ENCODE measurements around the gene SPNS3.

Gene SPNS3

DNA sequence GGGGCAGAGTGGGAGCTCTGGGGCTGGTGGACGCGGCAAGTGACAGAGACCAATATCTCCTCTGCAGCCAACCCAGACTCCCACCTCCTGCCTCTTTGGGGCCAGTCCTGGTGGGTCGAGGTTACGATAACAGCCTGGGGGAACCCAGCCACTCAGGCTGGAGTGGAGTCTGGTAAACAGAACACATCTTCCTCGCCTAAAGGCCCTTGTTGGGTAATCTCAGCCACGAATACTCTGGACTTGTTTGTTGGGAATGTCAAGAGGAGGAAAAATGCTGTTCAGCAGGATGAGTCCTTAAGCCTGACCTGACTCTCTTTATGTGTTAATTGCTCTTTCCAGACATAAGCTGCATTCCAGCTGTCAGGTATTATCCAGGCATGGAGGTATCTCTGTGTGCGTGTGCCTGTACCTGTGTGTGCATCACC lies 56.9 kb downstream of the SPNS3 start:
- no peaks in the 10 kb centered on the region for H3K36me3 ChIP-seq (ENCODE audit: insufficient read depth, low read length)
- no peak overlapping the region for H2AFZ ChIP-seq (ENCODE audit: low read length)
- H3K27ac ChIP-seq (ENCODE audit: low read depth, low read length, poor library complexity, severe bottlenecking): no peak overlapping the region
- H3K9me3 ChIP-seq (ENCODE audit: low read length): no peaks in the 10 kb centered on the region
- H4K20me1 ChIP-seq (ENCODE audit: insufficient read depth, low read length): no peaks in the 10 kb centered on the region
- no peak overlapping the region for H3K9ac ChIP-seq (ENCODE audit: low read length)
- H3K9me2 ChIP-seq (ENCODE audit: low read depth, low read length): no peaks in the 10 kb centered on the region
- no peaks in the 10 kb centered on the region for H3K27me3 ChIP-seq (ENCODE audit: insufficient read depth, low read length)
- no peak overlapping the region for H3K4me3 ChIP-seq (ENCODE audit: low read depth, low read length, poor library complexity, severe bottlenecking)
- H3K4me2 ChIP-seq (ENCODE audit: low read length): no peak overlapping the region
- TF ChIP-seq, protein P1, sequence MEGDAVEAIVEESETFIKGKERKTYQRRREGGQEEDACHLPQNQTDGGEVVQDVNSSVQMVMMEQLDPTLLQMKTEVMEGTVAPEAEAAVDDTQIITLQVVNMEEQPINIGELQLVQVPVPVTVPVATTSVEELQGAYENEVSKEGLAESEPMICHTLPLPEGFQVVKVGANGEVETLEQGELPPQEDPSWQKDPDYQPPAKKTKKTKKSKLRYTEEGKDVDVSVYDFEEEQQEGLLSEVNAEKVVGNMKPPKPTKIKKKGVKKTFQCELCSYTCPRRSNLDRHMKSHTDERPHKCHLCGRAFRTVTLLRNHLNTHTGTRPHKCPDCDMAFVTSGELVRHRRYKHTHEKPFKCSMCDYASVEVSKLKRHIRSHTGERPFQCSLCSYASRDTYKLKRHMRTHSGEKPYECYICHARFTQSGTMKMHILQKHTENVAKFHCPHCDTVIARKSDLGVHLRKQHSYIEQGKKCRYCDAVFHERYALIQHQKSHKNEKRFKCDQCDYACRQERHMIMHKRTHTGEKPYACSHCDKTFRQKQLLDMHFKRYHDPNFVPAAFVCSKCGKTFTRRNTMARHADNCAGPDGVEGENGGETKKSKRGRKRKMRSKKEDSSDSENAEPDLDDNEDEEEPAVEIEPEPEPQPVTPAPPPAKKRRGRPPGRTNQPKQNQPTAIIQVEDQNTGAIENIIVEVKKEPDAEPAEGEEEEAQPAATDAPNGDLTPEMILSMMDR (IDR thresholded peaks at IDR 0.05; ENCODE audit: low read length): no peak
- TF ChIP-seq EZH2 (IDR thresholded peaks at IDR 0.05; ENCODE audit: borderline replicate concordance, low read length): no peak
- no peaks in the 10 kb centered on the region for H3F3A ChIP-seq (ENCODE audit: insufficient read depth, low read length)
- H3K4me1 ChIP-seq (ENCODE audit: insufficient read depth, low read length, severe bottlenecking): no peaks in the 10 kb centered on the region
- H3K79me2 ChIP-seq (ENCODE audit: insufficient read depth, low read length): no peaks in the 10 kb centered on the region

DNA sequence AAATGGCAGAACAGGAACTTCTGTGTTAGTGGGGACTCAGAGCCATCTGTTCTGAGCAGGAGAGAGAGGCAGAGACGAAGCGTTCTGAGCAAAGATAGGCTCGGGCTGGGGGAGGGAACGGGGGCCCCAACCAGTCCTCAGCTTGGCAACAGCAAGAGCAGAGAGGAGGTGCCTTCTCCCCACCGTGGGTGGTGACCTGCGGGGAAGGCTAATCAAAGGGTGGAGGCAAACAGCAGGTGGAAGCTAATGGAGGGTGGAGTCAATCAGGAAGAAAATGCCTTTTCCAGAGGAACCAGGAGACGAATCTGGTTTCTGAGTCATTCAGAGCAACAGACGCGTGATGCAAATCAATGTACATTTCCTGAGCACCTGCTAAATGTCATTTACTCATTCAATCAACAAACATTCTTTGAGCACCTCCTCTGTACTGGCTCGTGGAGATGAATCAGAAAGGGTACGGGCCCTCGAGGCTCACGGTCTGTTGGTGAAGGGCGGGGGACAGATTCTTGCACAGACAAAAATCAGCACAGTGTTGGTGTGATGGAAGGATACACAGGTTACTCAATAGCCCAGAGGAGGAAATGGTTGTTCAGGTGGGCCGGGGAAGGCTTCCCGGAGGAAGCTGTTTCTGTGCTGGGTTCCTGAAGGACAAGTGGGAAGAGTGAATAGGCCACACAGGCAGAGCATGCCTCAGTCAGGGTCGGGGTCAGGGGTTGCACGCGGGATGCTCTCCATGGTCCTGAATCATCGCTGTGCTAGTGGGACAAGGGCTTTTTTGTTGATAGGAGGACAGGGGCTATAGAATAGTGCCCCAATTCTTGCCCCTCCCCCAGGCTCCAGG lies 59.2 kb downstream of the SPNS3 start:
- no peak overlapping the region for H3K4me2 ChIP-seq (ENCODE audit: low read length)
- peaks cover 7% of the 10 kb centered on the region for H3K4me1 ChIP-seq (ENCODE audit: insufficient read depth, low read length, severe bottlenecking)
- H3K27ac ChIP-seq (ENCODE audit: low read depth, low read length, poor library complexity, severe bottlenecking): no peak overlapping the region
- H3K9me2 ChIP-seq (ENCODE audit: low read depth, low read length): no peaks in the 10 kb centered on the region
- H3K4me3 ChIP-seq (ENCODE audit: low read depth, low read length, poor library complexity, severe bottlenecking): no peak overlapping the region
- no peaks in the 10 kb centered on the region for H3K79me2 ChIP-seq (ENCODE audit: insufficient read depth, low read length)
- TF ChIP-seq, protein P1 (IDR thresholded peaks at IDR 0.05; ENCODE audit: low read length): no peak
- TF ChIP-seq EZH2 (IDR thresholded peaks at IDR 0.05; ENCODE audit: borderline replicate concordance, low read length): no peak
- no peaks in the 10 kb centered on the region for H3F3A ChIP-seq (ENCODE audit: insufficient read depth, low read length)
- H2AFZ ChIP-seq (ENCODE audit: low read length): no peak overlapping the region
- no peaks in the 10 kb centered on the region for H3K36me3 ChIP-seq (ENCODE audit: insufficient read depth, low read length)
- H3K27me3 ChIP-seq (ENCODE audit: insufficient read depth, low read length): peaks cover 7% of the 10 kb centered on the region
- no peaks in the 10 kb centered on the region for H4K20me1 ChIP-seq (ENCODE audit: insufficient read depth, low read length)
- H3K9ac ChIP-seq (ENCODE audit: low read length): no peak overlapping the region
- H3K9me3 ChIP-seq (ENCODE audit: low read length): no peaks in the 10 kb centered on the region

DNA sequence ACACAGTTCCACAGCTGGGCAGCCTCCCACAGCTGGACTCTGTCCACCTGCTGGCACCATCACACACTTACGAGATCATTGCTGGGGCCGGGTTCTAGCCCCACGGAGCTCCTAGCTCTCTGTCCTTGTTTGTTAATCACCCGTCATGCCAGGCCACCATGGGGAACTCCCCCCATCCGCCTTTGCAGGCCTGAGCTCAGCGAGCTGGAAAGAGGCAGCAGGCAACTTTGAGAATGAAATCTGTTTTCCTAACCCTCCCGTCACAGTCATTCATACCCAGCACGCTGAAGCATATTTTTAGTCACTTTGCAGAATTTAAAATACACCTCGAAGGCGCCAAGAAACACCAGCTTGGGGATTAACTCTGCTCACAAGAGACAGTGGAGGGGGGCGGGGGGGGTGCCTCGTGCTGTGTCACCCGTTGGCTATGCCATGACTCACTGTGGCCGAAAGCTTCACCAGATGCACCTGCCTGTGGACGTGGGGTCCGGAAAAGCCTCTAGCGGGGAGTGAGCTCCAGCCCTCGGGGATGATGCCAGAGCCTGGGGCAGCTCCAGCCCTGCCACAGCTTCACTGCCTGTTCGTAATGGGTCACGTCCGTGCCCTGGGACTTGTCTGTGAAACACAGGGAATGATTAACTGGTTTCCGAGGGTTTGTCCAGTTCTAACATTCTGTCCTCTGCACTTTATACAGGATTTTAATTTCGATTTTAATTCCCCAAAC lies 63.5 kb downstream of the SPNS3 start:
- Histone ChIP-seq H3K27me3 (ENCODE audit: insufficient read depth, low read length) (peaks cover 16% of the 10 kb centered on the region), H4K20me1 (ENCODE audit: insufficient read depth, low read length) (no peaks in the 10 kb centered on the region), H3K9me3 (ENCODE audit: low read length) (no peaks in the 10 kb centered on the region), H3K36me3 (ENCODE audit: insufficient read depth, low read length) (no peaks in the 10 kb centered on the region), H3K9ac (ENCODE audit: low read length) (no peak overlapping the region), H3K27ac (ENCODE audit: low read depth, low read length, poor library complexity, severe bottlenecking) (no peak overlapping the region), H2AFZ (ENCODE audit: low read length) (no peak overlapping the region), H3K79me2 (ENCODE audit: insufficient read depth, low read length) (no peaks in the 10 kb centered on the region), H3K4me1 (ENCODE audit: insufficient read depth, low read length, severe bottlenecking) (peaks cover 22% of the 10 kb centered on the region), H3K4me2 (ENCODE audit: low read length) (no peak overlapping the region; the same call in 1 of the 2 replicates), H3F3A (ENCODE audit: insufficient read depth, low read length) (no peaks in the 10 kb centered on the region), H3K4me3 (ENCODE audit: low read depth, low read length, poor library complexity, severe bottlenecking) (no peak overlapping the region), H3K9me2 (ENCODE audit: low read depth, low read length) (no peaks in the 10 kb centered on the region)
- no peak for TF ChIP-seq EZH2 (IDR thresholded peaks at IDR 0.05; ENCODE audit: borderline replicate concordance, low read length)
- TF ChIP-seq, protein P1 (IDR thresholded peaks at IDR 0.05; ENCODE audit: low read length): no peak

Data from OCI-LY1 (cell line).